Measurements from ENCODE around the gene ZNF808.
"Not testable (repeated sequence)": the region's sequence is repeated elsewhere in the genome, so short reads cannot be mapped to it uniquely, and the experiment has no call there.

ZNF808 gene

DNA sequence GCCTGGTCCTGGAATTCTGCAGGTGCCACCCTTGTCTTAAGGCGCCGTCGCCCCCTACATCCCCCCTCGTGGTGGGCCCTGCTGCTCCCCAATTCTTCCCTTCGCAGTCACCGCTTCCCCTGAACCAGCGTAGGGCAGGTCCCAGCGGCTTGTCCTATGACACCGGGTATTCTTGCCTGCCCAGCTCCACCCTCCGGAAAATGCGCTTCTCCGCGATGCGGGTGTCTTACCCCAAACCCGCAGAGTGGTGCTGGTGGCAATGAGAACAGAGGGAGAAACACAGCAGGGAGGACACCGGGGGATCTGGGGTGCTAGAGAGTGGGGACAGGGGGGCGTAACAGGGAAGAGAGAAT is 9.0 kb downstream of the ZNF808 start:
- no peak for DNase-seq

DNA sequence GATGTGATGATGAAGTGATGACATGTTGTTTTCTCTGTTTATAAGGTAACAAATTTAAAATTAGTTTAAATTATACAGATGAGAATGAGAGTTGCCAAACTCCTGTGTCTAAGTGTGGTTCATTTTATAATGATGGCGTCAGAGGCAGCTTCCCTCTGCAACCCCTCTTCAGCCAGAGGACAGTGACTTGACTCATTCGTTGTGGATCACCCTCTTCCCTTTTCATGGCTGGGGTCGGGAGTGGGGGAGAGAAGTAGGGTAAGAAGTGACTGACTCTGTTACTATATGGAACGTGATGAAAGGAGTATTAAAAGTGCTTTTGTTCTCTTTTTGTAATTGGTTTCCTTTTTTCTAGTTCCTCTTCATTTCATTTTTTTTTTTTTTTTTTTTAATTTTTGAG is 11.3 kb downstream of the ZNF808 start:
- not testable (repeated sequence) for DNase-seq

DNA sequence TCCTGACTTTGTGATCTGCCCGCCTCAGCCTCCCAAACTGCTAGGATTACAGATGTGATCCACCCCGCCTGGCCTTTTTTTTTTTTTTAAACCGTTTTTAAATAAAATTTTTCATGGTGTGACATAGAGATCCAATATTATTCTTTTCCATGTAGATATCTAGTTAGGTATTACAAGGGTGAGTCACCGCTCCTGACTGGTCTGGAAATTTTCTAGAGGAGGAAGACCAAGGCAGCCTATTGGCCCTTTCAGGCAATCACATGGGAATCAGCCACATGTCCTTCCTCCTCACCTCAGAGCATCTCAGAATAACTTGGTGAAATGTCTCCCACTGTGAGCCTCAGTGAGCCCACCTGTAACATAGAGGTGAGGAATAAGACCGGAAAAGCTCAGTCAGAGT is 13.7 kb downstream of the ZNF808 start:
- DNase-seq, result not testable (repeated sequence)

DNA sequence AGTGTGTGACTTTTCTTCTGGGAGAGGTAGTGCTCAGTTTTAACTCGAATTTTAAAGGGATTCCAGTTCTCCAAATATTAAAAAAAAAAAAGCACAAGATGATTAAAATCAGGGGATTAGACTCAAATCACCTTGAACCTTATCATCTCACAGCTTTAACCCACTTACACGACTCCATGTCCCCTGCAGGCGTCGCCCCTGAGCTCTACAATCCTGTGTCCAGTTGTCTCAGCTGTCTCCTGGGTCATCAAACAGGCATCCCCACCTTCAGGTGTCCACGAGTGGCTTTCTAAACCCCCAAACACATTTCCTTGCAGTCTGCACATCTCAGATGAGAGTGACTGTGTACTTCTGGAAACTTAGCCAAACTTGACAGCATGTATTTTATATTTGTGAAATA is 14.1 kb downstream of the ZNF808 start:
- no peak for DNase-seq

DNA sequence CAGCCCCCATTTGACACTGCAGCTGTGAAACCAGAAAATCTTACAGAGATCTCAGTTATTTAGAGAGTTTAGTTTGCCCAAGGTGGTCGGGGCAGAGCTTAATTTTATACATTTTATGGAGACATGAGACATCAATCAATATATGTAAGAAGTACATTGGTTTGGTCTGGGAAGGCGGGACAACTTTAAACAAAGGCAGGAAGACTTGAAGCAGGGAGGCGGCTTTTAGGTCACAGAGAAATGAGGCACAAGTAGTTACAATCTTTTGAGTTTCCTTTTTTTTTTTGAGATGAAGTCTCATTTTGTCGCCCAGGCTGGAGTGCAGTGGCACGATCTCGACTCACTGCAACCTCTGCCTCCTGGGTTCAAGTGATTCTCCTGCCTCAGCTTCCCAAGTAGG is 15.1 kb downstream of the ZNF808 start:
- not testable (repeated sequence) for DNase-seq

DNA sequence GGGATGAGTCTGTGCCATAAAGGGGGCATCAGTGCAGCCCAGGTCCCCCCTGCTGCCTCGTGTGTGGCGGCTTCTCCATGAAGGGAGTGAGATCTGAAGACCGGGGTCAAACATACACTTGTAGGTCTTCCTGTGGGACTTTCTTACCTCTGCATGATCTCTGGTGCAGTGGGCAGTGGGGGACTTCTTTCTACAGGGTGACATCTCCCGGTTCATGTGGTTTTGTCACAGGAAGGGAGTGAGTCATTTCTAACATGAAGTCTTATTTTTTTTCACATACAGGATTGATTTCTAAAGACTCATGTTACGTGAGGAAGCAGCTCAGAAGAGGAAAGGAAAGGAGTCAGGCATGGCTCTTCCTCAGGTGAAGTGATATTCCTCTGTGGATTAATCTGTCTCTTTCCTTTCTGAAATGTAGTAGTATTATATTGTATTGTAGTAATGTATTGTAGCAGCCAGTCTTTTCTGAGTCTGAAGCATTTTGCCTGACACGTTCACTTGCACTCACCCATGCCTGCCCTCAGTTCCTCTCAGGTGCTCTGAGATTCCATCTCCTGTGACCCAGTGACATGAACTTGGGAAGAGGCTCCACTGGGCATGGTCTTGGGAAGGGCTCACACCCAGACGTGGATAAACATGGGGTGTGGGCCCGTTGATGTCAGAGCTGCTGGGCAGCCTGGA is 15.7 kb downstream of the ZNF808 start:
- DNase-seq, result no peak

DNA sequence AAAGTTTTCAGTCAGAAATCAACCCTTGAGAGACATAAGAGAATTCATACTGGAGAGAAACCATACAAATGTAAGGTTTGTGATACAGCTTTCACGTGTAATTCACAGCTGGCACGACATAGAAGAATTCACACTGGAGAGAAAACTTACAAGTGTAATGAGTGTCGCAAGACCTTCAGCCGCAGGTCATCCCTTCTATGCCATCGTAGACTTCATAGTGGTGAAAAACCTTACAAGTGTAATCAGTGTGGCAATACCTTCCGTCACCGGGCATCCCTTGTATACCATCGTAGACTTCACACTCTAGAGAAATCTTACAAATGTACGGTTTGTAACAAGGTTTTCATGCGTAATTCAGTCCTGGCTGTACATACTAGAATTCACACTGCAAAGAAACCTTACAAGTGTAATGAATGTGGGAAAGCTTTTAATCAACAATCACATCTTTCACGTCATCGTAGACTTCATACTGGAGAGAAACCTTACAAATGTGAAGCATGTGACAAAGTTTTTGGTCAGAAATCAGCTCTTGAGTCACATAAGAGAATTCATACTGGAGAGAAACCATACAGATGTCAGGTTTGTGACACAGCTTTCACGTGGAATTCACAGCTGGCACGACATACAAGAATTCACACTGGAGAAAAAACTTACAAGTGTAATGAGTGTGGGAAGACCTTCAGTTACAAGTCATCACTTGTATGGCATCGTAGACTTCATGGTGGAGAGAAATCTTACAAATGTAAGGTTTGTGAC is 26.9 kb downstream of the ZNF808 start:
- DNase-seq, result no peak

DNA sequence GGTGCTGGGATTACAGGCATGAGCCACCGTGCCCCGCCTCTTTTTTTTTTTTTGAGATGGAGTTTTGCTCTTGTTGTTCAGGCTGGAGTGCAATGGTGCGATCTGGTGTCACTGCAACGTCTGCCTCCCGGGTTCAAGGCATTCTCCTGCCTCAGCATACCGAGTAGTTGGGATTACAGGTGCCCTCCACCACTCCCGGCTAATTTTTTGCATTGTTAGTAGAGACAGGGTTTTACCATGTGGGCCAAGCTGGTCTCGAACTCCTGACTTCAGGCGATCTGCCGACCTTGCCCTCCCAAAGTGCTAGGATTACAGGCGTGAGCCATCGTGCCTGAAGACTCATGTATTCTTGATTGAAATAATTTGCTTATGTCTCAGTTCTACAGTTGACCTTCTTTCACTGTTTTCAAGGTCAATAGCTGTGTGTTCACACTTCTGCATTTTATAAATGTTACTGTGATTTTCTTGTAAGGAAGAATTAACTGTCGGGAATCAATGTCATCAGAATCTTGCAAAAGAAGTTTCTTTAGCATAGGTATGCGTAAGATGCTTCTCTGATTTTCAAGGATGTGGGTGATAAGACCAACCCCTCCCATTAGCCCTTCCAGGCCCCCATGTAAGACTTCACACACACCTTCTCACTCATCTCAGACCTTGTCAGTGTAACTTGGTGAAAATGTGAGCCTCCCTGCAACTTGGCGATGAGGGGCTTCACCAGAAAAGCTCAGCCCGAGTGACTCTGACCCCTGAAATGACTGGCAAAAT is 29.9 kb downstream of the ZNF808 start:
- no peak for DNase-seq

DNA sequence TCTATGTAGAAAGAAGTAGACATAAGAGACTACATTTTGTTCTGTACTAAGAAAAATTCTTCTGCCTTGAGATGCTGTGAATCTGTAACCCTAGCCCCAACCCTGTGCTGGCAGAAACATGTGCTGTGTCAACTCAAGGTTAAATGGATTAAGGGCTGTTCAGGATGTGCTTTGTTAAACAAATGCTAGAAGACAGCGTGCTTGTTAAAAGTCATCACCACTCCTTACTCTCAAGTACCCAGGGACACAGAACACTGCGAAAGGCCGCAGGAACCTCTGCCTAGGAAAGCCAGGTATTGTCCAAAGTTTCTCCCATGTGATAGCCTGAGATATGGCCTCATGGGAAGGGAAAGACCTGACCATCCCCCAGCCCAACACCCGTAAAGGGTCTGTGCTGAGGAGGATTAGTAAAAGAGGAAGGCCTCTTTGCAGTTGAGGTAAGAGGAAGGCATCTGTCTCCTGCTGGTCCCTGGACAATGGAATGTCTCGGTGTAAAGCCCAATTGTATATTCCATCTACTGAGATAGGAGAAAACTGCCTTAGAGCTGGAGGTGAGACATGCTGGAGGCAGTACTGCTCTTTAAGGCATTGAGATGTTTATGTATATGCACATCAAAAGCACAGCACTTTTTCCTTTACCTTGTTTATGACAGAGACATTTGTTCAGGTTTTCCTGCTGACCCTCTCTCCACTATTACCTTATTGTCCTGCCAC is 31.4 kb downstream of the ZNF808 start:
- DNase-seq, result not testable (repeated sequence)

DNA sequence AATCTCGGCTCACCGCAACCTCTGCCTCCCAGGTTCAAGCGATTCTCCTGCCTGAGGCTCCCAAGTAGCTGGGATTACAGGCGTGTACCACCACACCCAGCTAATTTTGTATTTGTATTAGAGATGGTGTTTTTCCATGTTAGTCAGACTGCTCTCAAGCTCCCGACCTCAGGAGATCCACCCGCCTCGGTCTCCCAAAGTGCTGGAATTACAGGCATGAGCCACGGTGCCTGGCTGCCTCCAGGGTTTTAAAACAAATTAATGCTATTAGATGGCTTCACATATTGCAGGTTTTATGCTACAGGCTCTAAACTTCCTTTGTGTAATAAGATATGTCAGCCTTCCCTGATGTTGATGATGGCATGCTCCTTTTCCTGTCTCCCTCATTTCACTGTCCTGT is 34.1 kb downstream of the ZNF808 start:
- DNase-seq, result not testable (repeated sequence)

DNA sequence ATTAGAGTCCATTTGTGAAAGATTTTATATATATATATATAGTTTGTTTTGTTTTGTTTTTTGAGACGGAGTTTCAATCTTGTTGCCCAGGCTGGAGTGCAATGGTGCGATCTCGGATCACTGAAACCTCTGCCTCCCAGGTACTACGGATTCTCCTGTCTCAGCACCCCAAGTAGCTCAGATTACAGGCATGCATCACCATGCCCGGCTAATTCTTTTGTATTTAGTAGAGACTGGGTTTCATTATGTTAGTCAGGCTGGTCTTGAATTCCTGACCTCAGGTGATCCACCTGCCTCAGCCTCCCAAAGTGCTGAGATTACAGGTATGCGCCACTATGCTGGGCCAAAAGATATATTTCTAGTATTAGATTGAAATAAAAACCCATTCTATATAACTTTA is 38.7 kb downstream of the ZNF808 start:
- no peak for DNase-seq

DNA sequence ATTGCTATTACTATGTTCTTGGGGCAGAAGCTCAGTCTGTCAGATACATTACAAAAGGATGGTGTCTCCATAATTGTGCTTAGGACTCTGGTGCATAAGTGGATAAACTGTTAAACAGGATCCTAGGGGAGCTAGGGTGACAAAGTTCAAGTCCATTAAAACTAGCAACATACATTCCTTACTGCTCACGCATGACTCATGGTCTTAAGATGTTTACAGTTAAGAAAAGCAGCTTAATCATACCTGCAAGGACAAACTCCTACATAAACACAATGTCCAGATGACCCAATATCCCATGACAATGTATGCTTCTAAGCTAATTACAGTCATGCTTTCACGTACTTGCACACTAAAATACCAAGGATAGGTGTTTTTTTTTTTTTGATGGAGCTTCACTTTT is 39.1 kb downstream of the ZNF808 start:
- DNase-seq, result no peak

DNA sequence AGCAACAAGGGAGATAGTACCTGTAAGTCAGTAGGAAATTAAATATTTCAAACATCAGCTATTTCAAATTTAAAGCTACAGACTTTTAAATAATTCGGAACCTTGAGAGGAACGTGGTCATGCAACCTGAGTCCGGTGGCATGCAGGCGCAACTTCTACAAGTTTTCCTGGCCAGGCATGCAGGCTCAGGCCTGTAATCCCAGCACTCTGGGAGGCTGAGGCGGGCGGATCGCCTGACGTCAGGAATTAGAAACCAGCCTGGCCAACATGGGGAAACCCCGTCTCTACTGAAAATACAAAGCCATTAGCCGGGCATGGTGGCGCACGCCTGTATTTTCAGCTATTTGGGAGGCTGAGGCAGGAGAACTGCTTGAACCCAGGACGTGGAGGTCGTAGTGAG is 40.5 kb downstream of the ZNF808 start:
- no peak for DNase-seq

DNA sequence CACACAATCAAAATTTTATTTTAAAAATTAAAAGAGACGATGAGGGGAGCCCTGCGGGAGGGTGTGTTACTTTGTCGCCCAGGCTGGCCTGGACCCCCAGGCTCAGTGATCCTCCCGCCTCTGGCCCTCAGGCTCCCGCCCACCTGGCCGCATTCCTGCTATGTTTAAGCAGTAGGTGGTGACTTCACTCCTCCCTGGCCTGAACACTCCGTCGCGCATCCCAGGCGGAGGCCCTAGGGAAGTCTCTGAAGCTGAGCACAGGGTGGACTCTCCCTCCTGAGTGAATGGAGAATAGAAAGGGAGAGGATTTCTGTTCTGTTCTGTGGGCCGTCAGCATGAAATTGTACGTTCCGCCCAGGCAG is 42.2 kb downstream of the ZNF808 start:
- DNase-seq, result not testable (repeated sequence)

DNA sequence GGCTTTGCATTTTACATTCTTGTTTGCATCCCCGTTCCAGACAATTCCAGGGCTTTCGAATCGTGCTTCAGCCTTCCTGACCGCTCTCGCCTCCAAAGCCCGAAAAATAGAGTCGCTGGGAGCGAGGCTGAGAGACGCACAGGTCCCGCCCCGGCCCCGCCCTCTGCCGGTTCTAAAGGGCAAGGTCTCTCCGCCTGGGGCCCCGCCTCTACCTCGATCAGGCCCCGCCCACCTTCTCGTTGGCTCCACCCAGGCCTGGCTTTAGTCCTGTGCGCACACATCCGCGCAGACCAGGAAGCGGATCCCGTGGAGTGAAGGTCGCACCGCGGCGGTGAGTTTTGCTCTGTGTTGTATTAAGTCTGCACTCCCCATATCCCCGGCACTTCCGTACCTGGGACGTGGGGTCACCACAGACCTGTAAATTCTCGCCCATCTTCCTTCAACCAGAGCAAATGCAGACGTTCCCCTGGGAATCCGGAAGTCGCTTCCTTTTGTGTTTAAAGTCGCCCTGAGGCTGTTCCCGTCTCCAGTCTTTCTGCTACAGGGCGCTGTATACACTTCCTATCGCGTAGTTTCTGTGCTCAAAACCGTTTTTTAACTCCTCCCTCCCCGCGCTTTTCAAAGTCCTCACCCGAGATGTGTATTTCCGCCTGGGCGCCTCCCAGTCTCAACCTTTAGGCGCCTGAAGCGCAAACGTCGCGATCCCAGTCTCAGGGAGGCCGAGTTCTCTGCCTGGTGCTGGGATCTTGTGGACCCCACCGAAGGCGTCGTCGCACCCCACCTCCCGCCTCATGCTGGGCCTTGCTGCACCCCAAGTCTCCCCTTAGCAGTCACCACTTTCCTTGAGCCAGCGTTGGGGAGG is 42.8 kb downstream of the ZNF808 start, which contains the start of gene ZNF701:
Gene ZNF701 (plus strand): TSS at position 288 of the 862 bp plus-strand sequence. CDS start 3,861 bp downstream, outside the sequence.
- DNase-seq, result peak; percentile 91

DNA sequence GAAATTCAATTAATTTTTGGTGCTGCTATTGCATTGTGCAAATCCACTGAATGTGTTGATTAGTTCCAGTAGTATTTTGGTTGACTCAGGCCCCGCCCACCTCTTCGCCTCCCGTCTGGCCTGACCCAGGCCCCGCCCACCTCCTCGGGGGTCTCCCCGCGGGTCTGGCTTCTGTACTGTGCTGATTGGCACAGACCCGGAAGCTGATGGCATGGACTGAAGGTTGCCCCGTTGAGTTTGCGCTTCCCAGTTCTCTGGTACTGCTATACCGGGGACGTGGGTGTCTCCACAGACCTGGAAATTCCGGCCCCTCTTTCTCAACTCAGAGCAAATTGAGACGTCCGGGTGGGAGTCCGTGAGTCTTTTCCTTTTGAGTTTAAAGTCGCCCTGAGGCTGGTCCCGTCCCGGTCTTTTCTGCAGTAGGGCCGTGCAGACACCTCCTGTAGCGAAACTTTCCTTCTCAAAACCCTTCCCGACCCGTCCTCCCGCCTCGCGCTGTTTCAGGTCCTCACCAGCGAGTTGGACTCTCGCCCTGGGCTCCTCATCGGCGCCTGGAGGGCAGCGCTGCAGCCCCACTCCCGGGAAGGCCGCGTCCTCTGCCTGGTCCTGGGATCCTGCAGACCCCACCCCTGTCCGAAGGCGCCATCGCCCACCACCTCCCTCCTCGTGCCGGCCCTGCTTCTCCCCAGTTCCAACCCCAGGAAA is 57.4 kb downstream of the ZNF808 start:
- no peak for DNase-seq

DNA sequence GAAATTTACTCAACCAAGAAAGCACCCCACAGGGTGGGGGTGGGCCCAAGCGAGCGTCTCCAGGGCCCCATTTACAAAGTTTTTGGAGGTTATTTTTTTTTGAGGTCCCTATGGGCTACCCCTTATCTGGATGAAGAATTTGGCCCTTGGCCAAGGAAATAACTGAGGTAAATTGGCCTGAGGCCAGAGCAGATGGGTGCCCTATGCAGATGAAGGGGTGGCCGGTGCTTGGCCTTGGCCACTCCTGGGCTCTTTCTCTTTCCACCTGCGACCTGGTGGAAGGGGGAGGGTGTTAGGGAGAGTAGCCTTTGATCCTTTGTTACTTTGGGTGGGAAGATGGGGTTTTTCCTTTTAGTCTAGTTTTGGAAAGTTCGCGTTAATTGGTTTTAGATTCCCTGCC is 58.1 kb downstream of the ZNF808 start:
- DNase-seq, result no peak

DNA sequence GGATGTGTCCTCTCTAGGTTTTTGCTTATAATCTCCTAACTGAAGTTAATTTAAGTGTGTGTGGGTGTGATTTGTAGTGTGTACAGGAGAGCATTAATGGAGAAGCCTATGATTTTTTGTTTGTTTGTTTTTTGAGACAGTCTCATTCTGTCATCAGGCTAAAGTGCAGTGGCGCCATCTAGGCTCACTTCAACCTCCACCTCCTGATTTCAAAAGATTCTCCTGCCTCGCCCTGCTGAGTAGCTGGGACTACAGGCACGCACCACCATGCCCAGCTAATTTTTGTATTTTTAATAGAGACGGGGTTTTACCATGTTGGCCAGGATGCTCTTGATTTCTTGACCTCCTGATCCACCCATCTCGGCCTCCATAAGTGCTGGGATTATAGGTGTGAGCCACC is 63.3 kb downstream of the ZNF808 start:
- DNase-seq, result no peak

DNA sequence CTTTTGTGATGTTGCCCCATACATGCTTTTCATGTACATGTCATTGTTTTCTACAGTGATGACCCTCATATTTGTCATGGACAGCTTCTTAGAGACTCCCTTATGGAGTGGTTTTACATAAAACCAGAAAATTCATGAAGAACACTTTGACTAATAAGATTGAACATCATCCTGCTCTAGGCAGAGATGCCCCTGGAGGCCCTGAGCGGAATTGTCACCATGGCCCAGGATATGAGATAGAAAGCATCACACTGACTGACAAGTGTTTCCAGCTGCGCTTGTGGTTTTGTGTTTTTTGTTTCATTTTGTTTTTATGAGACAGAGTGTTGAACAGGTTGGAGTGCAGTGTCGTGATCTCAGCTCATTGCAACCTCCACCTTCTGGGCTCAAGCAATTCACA is 64.8 kb downstream of the ZNF808 start:
- DNase-seq, result no peak

DNA sequence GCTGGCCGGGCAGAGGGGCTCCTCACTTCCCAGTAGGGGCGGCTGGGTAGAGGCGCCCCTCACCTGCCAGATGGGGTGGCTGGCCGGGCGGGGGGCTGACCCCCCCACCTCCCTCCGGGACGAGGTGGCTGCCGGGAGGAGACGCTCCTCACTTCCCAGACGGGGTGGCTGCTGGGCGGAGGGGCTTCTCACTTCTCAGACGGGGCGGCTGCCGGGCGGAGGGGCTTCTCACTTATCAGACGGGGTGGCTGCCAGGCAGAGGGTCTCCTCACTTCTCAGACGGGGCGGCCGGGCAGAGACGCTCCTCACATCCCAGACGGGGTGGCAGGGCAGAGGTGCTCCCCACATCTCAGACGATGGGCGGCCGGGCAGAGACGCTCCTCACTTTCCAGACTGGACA is 66.0 kb downstream of the ZNF808 start:
- DNase-seq, result not testable (repeated sequence)

DNA sequence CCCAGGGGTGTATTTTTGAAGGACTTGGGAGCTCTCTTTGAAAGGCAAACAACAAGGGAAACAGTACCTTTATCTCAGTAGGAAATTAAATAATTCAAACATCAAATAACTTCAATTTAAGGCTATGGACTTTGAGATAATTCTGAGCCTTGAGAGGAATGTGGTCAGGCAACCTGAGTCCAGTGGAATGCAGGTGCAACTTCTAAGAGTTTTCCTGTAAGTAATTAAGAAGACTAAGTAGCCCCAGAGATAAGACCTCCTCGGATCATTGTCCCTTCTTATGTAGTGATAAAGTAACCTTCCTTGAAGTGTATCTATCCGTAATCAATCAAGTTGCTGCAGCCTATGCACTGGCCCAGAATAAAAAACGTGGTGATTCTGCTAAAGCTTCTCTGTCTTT is 71.8 kb downstream of the ZNF808 start:
- no peak for DNase-seq

DNA sequence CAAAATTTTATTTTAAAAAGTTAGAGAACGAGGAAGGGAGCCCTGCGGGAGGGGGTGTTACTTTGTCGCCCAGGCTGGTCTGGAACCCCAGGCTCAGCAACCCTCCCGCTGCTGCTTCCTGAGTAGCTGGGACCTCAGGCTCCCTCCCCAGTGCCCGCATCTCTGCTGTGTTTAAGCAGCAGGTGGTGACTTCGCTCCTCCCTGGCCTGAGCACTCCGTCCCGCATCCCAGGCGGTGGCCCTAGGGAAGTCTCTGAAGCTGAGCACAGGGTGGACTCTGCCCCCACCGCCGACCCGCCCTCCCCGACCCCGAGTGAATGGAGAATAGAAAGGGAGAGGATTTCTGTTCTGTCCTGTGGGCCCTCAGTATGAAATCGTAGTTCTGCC is 73.2 kb downstream of the ZNF808 start:
- DNase-seq, result no peak
